ENCODE measurements around the gene CACNA1I.
A peak's percentile ranks its signal among the peaks of the same experiment; 100 is the strongest.

The CACNA1I gene

DNA sequence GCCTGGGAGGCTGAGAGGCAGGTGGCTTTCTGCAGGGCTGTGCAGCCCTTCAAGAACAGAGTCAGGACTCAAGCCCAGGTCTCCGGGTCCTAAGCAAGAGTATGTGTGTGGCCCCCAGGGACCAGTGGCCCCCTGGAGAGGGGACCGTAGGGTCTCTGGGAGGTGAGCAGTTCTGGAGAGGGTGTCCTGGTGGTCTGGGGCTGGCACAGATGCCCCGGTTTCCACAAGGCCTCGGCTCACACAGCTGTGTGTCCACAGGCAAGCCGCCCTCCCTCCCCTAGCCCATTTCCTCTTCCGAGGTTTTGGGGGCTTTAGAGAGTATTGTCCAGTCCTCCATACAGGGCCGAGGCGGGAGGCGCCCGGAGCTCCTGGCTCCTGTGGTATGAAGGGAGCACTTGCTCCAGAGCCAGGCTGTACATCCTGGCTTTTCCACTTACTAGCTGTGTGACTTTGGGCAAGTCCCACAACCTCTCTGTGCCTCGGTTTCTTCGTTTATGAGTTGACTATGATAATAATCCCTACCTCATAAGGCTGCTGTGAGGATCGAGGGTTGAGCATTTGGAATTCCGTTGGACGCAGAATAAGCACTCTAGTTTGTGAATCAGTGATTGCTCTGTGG, 34.6 kb upstream of the CACNA1I start:
- DNase-seq: no peak

DNA sequence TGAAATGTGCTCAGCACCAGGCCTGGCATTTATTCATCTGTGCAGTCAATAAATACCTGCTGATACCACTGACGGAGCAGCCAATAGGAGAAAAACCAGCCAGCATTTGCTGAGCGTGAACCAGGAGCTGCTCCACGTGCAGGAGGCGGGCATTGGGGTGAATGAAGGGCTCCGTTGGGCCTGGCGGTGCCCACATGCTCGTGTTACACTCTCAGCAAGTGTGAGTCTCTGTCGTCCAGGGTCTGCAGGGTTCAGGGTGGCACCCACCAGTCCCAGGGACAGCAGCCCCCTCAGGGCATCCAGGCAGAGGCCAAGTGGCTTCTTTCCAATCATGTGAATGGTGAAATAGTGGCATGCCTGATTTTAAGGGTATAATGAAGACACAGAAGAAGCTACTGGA, 33.8 kb upstream of the CACNA1I start:
- no peak for DNase-seq

DNA sequence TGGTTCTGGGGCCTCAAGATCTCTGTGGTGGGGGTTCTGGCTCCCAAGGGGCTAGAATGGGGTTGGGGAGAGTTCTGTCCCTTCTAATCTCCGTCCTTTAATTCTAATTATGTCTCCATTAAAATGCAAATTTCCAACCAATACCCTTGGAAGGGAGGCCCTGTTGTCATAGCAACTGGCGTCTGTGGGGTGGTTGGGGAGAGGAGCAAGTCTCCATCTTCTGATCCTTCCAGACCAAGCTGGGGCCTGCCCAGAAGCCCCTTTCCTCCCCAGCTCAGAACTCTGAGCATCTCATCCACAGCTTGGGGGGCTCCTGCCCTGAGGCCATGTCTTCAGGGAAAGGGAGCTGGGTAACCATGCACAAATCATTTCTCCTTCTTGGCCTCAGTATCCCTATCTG, 32.6 kb upstream of the CACNA1I start:
- no peak for DNase-seq

DNA sequence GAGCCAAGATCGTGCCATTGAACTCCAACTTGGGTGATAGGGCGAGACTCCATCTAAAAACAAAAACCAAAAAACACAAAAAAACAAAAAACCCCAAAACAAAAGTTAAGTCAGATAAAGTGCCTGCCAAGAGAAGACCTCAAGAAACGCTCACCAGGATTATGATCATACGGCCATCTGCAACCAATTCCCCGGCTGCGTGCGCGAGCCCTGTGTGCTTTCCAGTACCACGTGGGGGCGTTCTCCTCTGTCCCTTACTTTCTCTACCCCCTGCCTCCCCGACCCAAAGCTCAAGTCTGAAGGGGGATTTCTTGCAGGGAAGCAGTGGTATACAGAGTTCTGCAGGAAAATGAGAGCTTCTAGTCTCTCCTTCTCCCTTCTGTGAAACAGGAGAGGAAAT, 27.5 kb upstream of the CACNA1I start:
- no peak for DNase-seq

DNA sequence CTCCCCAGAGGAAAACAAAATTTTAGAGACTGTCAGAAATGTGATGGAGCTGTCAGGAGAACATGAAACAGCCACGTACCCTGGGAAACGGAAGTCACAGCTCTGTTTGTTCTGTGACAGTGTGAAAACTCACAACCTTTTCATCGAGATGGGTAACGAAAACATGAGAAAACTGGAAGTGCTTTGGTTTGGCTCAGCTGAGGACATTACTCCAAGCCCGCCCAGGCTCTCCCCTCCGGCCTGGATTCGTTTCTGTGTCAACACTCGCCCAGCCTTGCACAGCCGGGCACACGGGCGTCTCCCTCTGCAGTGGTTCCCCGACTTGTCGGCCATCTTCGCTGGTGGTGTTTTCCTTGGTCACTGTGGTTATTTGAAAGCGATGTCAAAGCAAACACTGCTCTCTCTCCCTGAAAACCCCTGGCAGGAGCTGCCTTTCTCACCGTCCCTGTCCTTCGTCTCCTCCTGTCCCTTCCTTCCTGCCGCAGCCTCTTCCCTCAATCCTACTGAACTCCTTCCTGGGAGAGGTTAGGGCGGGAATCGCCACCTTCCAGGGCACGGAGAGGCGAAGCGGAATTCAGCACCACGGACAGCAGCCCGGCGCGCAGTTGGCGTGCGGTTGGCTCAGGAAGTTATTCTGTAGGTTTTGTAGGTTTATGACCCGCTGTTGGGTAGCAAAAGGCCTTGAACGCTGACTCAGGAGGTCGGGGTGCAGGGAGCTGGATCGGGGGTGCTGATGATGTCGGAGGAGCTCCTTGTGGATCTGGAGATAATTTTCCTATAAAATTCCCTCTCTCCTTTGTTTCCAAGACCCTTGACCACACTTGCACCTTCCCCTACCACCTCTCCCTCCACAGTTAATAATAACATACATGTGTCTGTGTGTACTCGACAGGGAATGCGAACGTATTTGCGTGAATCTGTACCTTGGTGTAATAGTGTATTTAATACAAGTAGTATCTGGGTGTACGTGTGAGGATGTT, 24.9 kb upstream of the CACNA1I start:
- peak; percentile 56 to 62 for DNase-seq

DNA sequence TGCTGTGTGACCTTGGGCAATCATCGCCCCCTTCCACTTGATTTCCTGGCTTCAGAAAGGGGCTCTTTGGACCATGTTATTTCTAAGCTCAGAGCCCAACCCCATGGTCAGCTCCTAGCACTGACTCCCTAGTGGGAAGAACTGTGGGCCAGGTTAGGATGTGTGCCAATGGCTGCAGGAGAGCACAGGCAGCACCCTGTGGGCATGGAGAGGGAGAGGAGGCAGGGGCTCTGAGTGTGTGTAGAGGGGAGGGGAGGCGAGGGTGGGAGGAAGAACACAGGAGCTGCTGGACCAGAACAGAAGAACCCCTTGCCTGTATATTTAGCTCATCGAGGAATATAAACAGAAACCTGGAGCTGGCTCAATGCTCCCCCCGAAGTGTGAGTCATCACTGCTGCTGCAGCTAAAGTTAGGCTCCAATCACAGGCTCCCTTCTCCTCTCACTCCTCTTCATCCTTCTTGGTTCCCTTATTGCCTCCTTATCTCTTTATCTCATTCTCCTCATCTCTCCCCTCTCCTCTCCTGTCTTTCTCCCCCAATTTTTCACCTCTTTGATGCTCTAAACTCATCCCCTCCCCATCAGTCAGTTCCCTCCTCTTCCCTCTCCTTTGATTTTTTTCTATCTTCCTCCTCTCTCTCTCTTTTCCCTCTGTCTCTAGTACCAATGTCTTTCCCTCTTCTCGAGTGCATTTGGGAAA, 23.5 kb upstream of the CACNA1I start:
- DNase-seq: no peak

DNA sequence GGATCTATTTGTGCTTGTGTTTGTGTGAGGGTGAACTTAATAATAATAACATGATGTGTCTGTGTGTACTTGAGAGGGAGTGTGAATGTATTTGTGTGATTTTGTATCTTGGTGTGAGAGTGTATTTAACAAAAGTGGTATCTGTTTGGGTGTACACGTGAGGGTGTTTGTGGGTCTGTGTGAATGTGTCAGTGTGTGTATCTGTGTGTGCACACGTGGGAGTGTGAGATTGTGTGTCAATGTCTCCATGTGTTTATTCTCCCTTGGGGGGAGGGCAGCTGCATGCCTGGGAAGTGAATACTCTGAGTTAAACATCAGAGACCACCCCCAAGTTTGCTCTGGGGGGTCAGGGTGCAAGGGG, 23.0 kb upstream of the CACNA1I start:
- DNase-seq: no peak

DNA sequence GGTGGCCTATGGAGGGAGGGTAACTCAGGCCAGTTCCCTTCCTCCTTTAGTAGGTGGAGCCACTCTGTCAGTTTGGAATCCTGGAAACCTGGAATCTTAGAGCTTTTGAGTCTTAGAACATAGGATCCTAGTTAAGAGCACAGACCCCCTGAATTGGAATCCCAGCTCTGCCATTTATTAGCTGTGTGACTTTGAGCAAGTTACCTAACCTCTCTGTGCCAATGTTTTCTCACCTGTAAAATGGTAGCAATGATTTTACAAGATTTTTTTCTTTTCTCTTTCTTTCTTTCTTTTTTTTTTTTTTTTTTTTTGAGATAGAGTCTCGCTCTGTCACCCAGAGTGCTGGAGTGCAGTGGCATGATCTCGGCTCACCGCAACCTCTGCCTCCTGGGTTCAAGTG, 17.1 kb upstream of the CACNA1I start:
- no peak for DNase-seq

DNA sequence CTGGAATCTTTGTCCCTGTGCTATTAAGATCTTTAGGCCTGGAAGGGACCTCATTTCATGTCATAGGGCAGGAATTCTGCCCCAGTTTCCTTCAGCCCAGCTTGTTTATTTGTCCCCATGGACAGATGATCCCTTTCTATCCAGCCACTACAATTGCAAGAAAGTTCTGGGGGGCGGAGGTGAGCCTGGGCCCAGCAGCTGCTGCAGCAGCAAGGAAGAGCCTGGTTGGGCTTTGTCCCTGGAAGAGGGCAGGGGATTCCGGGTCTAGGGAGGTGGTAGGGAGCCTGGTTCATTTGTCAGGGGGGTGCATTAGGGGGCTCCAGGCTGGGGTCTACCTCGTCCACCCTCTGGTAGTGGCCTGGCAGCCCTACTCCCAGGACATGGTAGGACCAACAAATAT, 16.4 kb upstream of the CACNA1I start:
- no peak for DNase-seq

DNA sequence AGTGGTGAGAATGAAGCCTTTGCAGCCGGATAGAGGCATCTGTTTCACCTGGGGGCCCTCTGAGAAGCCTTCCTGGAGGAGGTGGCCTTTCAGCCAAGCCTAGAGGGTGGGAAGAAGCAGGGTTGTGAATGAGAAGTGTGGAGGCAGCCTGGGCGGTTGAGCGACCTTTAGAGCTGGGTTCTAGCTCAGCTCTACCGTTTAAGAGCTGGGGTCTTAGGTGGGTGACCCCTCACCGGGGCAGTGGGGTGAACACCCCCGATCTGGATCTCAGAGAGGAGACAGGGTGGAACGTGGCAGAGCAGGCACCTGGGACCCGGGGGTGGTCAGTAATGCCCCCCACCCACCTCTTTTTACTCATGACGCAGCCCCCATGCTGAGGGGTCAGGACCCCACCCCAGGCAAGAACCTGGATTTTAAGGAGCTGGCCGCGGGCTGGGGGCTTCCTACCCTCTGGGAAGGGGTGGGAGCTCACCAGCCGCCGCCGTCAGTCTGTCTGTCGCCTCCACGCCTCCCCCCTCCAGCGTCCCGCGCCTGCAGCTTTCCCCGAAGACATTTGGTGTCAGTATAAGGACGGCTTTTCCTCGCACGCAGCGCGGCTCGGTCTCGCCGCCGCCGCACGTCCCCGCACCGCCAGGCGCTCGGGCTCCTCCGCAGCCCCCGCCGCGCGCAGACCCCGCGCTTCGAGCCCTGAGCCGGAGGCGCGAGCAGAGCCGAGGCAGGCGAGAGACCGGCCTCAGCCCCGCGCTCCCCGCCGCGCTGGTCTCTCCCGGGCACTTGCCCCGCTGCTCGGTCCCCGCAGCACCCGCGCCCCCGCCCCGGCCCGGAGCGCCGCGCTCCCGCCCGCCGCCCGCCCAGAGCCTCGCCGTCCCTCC, 13.3 kb upstream of the CACNA1I start:
- peak; percentile 54 to 59 for DNase-seq

DNA sequence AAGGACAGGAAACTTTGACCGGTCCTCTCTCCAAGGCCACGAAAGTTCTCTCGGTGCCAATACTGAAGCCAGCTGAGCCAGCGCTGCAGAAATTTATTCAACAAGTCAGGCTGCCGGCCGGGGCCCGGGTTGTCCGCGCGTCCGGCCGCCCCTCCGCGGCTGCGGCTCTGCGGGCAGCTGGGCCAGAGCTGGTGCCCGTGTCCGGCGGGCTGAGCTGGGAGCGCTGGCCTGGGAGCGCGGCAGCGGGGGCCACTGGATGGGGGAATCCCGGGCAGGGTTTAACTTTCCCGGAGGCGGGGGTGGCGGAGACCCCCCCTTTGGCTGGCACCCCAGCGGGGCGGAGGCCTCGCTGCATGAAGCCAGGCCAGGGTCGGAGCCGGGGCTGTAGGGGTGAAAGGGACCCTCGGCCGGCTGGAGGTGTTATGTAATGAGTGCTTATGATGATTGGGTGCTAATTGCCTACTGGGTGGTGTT, 12.3 kb upstream of the CACNA1I start:
- DNase-seq: no peak

DNA sequence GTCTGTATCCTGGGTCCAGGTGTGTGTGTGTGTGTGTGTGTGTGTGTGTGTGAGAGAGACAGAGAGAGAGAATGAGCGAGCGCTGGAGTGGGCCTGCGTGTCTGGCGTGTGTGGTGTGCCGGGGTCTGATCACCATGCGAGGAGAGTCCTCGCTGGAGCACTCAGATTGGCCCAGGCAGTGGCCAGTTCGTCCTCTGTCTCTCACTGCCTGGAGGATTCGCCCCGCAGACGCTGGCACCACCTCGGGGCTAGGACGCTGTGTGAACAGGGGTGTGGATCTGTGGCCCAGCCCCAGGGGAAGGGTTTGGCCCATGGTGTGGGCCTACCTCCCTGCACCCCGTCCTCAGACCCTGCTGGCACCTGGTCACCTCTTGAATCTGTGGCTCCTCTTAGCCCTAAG, 11.6 kb upstream of the CACNA1I start:
- DNase-seq: no peak

DNA sequence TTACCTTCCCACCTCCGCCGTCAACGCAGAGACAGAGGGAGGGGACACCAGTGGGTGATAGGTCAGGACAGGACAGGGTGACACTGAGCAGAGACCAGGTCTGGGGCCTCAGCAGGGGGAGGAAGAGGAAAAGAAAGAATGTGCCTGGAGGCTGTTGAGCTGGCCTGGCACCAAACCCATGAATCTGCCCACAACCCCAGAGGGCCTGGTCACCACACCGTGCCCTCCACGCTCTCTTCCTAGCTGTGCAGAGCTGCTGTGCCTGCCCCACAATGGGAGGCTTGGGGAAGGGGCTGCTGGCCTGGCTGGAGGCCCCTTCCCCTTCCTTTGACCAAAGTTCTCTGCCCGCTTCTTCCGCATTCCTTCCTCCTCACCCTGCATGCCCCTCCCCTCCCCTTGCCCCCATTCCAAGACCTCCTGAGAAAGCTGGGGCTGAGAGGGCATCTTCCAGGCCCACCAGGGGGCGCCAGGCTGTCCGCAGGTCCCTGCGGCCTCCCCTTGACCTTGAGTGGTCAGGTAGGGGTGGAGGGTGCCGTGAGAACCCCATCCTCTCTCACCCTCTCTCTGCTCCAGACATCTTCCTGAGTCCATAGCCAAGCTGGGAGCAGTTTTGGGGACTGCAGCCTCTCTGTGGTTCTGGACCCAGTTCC, 11.0 kb upstream of the CACNA1I start:
- DNase-seq: no peak

DNA sequence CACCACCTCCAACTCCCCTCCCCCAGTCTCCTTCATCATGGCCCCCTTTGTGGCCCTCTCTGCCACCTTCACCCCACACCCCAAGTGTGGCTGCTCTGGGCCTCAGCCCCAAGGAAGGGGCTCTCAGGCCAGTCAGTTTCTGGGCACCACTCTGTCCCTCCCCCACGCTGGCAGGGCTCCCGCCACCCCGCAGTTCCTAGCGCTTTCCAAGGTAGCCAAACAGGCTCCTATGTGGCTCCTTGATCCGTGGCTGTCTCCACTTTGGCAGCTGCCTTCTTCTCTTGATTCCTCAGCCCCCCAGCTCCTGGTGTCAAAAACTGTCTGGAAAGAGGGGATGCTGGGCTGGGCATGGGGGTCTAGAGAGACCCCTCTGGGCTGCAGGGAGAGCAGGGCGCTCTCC, 10.4 kb upstream of the CACNA1I start:
- no peak for DNase-seq

DNA sequence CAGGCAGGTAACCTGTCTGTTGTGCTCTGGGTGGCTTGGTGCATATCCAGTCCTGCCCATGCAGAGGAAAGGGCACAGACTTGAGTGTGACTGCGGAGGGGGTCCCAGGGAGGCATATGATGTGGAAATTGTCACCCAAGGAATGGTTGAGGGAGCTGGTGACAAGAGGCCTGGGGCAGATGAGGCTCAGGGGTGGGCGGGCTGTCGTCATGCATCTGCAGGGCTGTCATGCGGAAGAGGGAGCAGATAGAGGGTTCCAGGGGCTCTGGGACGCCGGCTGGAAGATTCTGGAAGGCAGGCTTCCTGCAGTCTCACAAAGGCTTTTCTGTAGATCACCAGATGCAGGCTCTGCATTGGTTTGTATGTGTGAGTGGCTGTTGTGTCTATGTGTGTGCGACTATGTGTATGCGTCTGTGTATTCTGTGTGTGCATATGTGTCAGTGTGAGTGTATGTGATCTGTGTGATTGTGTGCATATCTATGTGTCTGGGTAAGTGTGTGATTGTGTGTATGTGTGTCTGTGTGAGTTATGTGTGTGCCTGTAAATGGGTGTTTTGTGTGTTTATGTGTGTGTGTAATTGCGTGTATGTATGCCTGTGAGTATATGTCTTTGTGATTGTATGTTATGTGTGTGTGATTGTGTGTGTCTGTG, 7.6 kb upstream of the CACNA1I start:
- no peak for DNase-seq

DNA sequence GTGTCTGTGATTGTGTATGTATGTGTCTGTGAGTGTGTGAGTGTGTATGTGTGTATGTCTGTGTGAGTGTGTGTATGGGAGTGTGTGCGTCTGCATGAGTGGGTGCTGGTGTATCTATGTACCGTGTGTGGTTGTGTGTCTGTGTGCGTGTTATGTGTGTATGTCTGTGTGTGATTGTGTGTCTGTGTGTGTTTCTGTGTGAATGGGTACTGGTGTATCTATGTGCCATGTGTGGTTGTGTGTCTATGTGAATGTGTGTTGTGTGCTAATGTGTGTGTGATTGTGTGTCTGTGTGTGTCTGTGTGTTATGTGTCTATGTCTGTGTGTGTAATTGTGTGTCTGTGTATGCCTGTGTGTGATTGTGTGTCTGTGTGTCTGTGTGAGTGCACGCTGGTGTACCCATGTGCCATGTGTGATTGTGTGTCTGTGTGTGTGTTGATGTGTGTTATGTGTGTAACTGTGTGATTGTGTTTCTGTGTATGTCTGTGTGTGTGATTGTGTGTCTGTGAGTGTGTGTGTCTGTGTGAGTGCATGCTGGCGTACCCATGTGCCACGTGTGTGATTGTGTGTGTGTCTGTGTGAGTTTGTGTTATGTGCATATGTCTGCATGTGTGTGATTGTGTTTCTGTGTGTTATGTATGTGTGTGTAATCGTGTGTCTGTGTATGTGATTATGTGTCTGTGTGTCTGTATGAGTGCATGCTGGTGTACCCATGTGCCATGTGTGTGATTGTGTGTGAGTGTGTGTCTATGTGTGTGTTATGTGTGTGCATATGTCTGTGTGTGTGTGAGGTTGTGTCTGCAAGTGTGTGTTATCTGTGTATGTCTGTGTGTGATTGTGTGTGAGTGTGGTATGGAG, 6.8 kb upstream of the CACNA1I start:
- no peak for DNase-seq

DNA sequence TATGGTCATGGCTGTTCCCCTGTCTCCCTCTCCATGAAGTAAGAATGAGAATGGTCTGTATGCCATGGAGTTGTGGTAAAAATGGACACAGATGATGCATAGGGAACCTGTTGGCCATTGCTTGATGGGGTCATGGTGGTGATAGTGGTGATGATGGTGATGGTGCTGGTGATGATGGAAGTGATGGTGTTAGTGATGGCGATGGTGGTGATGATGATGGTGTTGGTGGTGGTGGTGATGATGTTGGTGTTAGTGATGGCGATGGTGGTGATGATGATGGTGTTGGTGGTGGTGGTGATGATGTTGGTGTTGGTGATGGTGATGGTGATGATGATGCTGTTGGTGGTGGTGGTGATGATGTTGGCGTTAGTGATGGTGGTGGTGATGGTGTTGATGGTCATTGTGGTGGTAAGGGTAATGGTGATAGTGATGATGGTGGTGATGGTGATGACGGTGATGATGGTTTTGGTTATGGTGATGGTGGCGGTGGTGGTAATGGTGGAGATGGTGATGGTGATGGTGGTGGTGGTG, 5.1 kb upstream of the CACNA1I start:
- no peak for DNase-seq

DNA sequence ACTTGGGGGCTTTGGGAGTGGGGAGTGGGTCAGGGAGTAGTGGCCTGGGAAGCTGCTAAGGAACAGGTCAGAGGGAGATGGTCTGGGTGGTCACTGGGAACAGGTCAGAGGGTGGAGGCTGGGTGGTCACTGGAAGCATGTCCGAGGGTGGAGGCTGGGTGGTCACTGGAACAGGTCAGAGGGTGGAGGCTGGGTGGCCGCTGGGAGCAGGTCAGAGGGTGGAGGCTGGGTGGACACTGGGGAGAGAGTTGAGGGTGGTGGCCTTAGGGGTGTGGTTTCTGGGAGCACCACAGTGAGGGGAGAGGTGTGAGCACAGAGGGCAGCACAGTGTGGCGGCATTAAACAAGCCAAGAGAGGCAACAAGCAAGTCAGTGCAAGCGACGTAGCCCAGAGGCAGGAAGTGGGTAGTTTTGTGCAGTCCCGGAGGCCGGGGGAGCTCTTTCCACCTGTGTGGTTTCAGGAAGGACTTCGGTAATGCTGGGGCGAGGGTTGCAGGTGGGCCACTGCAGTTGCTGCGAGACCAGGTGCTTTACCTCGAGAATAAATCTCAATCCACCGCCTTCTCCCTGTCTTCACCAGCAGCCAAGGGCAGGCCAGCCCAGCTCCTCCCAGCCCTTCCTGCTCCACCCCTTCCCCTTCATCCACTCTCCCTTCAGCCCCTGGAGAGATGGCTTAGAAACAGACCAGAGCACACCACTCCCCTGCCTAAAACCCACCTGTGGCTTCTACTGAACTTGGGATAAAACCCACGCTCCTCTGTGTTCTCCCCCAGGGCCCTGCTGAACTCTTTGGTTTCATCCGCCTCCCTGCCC, 3.2 kb upstream of the CACNA1I start:
- peak; percentile 19 to 26 for DNase-seq

DNA sequence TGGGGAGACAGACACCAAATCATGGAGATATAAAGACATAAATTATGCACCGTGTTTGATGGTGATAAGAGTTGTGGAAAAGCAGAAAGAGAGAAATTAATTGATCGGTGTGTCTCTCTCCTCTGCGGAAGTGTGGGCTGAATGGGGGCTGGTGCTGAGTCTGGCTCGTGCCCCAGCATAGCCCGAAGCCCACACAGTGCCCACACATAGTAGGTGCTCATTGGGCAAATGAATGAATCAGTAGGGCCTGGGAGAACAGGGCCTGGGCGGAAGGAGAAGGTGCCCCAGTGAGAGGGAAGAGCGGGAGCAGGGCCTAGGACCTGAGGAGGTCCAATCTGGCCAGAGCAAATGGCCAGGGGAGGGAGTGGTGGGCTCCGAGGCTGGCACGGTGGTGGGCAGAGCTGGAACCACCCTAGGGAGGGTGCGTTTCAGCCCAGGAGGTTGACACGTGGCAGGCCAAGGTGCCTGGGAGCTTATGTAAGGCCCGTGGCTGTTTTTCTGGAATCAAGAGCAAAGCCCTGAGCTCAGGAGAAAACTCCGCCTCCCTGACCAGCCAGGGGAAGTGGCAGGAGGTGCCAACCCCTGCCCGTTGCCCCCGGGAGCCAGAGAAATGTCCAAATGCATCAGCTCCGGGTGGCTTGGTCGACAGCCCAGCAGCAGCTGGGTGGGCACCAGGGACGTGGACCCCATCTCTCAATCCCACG, 2.1 kb upstream of the CACNA1I start:
- DNase-seq: no peak
